Measurements from ENCODE around the gene TCF7L1.

Gene TCF7L1

DNA sequence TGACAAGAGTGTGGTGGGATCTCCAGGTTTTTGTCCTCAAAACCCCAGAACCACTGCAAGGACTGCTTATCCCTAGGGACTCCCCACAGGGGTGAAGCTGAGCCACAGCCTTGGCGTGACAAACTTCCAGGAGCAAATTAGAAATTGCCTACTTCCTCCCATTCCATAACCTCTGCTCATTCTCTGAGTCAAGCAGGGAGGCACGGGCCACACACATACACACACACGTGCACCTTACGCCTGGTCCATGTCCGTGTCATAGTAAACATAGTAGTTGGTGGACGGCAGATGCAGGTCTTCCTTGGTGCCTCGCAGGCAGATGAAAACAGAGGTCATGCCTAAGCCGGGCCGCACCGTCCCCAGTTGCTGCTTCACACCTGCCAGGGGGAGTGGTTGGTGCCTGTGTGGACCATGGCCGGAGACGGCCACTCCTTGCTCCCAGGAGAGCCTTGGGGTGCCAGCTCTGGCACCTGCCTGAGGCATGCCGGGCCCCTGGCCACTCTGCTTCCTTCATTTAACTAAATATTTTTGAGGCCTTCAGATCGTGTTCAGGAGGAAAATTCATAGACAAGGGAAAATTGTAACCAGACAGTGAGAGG, 211.3 kb downstream of the TCF7L1 start:
- Mint-ChIP-seq H3K36me3 (ENCODE audit: low read depth) (peaks cover 22% of the 10 kb centered on the region), H3K27ac (no peak overlapping the region)

DNA sequence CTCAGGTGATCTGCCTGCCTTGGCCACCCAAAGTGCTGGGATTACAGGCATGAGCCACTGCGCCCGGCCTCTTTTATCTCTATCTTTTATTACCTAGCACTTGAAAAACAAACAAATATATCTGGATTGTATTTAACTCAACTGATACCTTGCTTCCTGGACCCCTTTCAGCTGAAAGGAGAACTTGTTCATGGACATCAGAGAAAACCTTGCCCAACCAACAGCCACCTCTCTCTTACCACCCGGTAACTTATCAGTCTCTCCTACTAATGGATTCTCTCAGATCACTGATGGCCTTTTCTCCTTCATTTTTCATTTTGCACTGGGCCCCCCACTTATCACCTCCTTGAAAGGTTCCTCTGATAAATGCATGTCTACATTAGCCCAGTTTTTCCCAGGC, 214.4 kb downstream of the TCF7L1 start:
- no peak overlapping the region for H3K27ac Mint-ChIP-seq
- no peaks in the 10 kb centered on the region for H3K27me3 Mint-ChIP-seq (ENCODE audit: low read depth)
- no peaks in the 10 kb centered on the region for H3K9me3 Mint-ChIP-seq
- H3K4me3 Mint-ChIP-seq: no peak overlapping the region
- TF ChIP-seq, protein P1, sequence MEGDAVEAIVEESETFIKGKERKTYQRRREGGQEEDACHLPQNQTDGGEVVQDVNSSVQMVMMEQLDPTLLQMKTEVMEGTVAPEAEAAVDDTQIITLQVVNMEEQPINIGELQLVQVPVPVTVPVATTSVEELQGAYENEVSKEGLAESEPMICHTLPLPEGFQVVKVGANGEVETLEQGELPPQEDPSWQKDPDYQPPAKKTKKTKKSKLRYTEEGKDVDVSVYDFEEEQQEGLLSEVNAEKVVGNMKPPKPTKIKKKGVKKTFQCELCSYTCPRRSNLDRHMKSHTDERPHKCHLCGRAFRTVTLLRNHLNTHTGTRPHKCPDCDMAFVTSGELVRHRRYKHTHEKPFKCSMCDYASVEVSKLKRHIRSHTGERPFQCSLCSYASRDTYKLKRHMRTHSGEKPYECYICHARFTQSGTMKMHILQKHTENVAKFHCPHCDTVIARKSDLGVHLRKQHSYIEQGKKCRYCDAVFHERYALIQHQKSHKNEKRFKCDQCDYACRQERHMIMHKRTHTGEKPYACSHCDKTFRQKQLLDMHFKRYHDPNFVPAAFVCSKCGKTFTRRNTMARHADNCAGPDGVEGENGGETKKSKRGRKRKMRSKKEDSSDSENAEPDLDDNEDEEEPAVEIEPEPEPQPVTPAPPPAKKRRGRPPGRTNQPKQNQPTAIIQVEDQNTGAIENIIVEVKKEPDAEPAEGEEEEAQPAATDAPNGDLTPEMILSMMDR (IDR thresholded peaks at IDR 0.05; ENCODE audit: unreplicated experiment in 3 of 3): no peak
- peaks cover 40% of the 10 kb centered on the region for H3K36me3 Mint-ChIP-seq (ENCODE audit: low read depth)
- H3K4me1 Mint-ChIP-seq: no peaks in the 10 kb centered on the region

More for the DNA sequence above, 211.3 kb downstream of the TCF7L1 start:
- no peaks in the 10 kb centered on the region for H3K4me1 Mint-ChIP-seq
- no peak overlapping the region for H3K4me3 Mint-ChIP-seq
- H3K27me3 Mint-ChIP-seq (ENCODE audit: low read depth): peaks cover 3% of the 10 kb centered on the region
- H3K9me3 Mint-ChIP-seq: no peaks in the 10 kb centered on the region
- TF ChIP-seq, protein P1 (IDR thresholded peaks at IDR 0.05; ENCODE audit: unreplicated experiment in 3 of 3): no peak

DNA sequence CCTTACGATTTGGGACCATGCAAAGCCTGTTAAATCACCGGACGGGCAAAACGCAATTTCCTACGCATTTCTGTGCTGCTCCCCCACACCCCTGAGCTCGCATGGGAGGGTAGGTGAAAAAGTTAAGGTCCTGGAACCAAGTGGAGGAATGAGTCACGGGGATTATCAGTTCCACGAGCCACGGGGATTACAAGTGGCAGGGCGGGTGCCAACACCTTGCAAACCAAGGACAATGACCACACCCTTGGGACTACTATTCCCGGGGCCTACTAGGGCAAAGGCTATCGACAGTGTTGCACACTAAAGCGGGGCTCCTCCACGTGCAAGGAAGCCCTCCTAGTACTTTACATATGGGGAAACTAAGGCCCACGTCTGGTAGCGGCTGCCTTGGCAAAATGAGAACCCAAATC, 220.7 kb downstream of the TCF7L1 start:
- H3K36me3 Mint-ChIP-seq (ENCODE audit: low read depth): peaks cover 35% of the 10 kb centered on the region
- H3K27me3 Mint-ChIP-seq (ENCODE audit: low read depth): no peaks in the 10 kb centered on the region
- TF ChIP-seq, protein P1 (IDR thresholded peaks at IDR 0.05; ENCODE audit: unreplicated experiment in 3 of 3): no peak
- H3K4me1 Mint-ChIP-seq: peaks cover 34% of the 10 kb centered on the region
- H3K4me3 Mint-ChIP-seq: peak overlapping the region; percentile 97 to 99 (median 98)
- peak overlapping the region in 2 of 3 experiments; percentile 80 to 93 for H3K27ac Mint-ChIP-seq
- no peaks in the 10 kb centered on the region for H3K9me3 Mint-ChIP-seq

DNA sequence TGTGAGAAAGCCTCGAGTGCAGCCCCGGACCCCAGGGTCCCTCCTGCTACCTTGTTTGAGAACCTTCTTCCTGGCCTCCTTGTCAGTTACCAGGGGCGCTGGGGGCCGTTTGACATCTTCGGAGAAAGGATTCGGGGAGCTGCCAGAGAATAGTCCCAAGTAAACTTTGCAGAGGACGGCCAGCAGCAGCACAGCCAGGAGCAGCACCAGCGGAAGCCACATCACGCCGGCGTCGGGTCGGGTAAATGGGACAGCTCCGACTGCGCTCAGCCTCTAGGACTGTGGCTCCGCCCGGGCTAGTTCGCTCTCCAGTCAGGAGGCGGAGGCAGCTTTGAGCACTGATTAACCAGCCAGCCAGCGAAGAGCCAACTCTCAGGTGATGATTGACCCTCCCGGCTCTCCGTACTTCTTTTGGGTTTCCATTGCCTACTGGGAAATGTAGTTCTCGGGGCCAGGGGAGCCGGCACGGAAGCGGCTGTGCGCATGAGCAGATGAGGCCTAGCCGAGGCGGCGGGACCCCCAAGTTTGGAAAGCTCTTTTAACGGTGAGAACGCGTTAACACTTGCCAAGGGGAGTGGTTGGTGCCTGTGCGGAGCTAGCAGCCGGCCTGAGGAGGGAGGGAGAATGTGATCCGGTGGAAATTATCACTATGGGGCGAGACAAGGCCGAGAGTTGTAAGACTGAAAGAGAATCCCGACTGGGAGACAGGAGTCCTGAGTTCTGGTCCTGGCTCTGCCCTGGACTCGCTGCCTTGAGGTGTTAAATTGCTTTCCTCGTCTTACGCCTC, 221.3 kb downstream of the TCF7L1 start, which contains the start of the genes ELMOD3 and RETSAT:
ELMOD3 (plus strand) TSS at position 484 of the 787 bp plus-strand sequence. CDS start 2,430 bp downstream, outside the sequence.
RETSAT (minus strand) TSS at position 243 of the 787 bp plus-strand sequence; CDS start at position 222, 21 bp downstream.
- no peaks in the 10 kb centered on the region for H3K9me3 Mint-ChIP-seq
- peaks cover 34% of the 10 kb centered on the region for H3K4me1 Mint-ChIP-seq
- TF ChIP-seq, protein P1 (IDR thresholded peaks at IDR 0.05; ENCODE audit: unreplicated experiment in 3 of 3): no peak
- H3K36me3 Mint-ChIP-seq (ENCODE audit: low read depth): peaks cover 30% of the 10 kb centered on the region
- peak within 1 kb of the TSS; percentile 80 to 94 (median 93) for H3K27ac Mint-ChIP-seq
- H3K27me3 Mint-ChIP-seq (ENCODE audit: low read depth): no peaks in the 10 kb centered on the region
- H3K4me3 Mint-ChIP-seq: peak within 1 kb of the TSS; percentile 97 to 99 (median 98)

DNA sequence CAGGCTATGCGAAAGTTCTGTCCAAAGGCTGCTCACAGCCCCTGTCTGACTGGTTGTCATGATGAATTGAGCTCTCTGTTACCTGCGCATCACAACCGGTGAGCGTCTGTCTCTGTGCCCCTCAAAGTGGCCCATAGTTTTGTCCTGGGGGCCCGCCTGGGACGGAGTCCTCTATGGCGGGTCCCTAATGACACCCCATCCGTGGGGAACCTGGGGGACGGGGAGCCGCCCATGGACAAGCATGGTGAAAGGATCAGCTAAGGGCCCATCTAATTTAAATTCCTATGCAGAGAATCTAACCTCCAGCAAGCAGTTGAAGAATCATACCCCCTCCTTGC, 221.8 kb downstream of the TCF7L1 start:
- Mint-ChIP-seq H3K9me3 (no peaks in the 10 kb centered on the region), H3K36me3 (ENCODE audit: low read depth) (peaks cover 24% of the 10 kb centered on the region), H3K27ac (peak overlapping the region; percentile 80 to 94 (median 93)), H3K27me3 (ENCODE audit: low read depth) (no peaks in the 10 kb centered on the region), H3K4me3 (peak overlapping the region; percentile 97 to 99 (median 98)), H3K4me1 (peaks cover 34% of the 10 kb centered on the region)
- TF ChIP-seq, protein P1 (IDR thresholded peaks at IDR 0.05; ENCODE audit: unreplicated experiment in 3 of 3): no peak

Measured in nephron (organoid).